A549 (cell line): ENCODE measurements around the gene ZNF101.

ENCODE experiments used
- CHD2 ChIP-seq: fragments of 150-350 bp; IDR thresholded peaks from 2 replicates; pipeline ENCODE4 v1.6.1; 2014; ENCODE audit warnings: low read length; ENCODE audit not compliant: partially characterized antibody
- KDM1A ChIP-seq: fragments of 200-600 bp; sonication (generic); IDR thresholded peaks from 2 replicates; pipeline ENCODE4 v1.6.1; 2016; ENCODE audit warnings: low read depth, mild to moderate bottlenecking
- NFE2L2 ChIP-seq: fragments of 150-350 bp; conservative IDR thresholded peaks from 2 replicates; pipeline ENCODE4 v1.6.1; 2014; ENCODE audit warnings: low read length
- NPAS2 ChIP-seq: fragments of 250-450 bp; sonication (Bioruptor Pico); IDR thresholded peaks from 2 replicates; pipeline ENCODE4 v1.8.0; 2022; ENCODE audit warnings: mild to moderate bottlenecking, moderate library complexity, borderline replicate concordance
- POLR2A ChIP-seq: IDR thresholded peaks from 2 replicates; pipeline ENCODE4 v1.6.1; 2012; ENCODE audit warnings: mild to moderate bottlenecking, low read length
- RFX5 ChIP-seq: fragments of 450-650 bp; IDR thresholded peaks from 2 replicates; pipeline ENCODE4 v1.7.1; 2014; ENCODE audit warnings: antibody characterized with exemption, mild to moderate bottlenecking, moderate library complexity
- TP53 ChIP-seq: fragments of 250-450 bp; sonication (Bioruptor Pico); IDR thresholded peaks from 2 replicates; pipeline ENCODE4 v1.5.0; 2021; ENCODE audit warnings: mild to moderate bottlenecking, moderate library complexity

- TF ChIP-seq CHD2 (no peak), POLR2A (no peak), NPAS2 (CRISPR knock-in tag) (no peak), TP53 (CRISPR knock-in tag) (no peak), RFX5 (no peak), NFE2L2 (no peak), KDM1A (no peak)
Observed at GRCh38 chr19:19677579-19677978, 8.9 kb downstream of the ZNF101 start.
